Measurements from ENCODE around the gene AMZ1.

Gene AMZ1

GRCh38 chr7:2651847-2652735, 35.9 kb upstream of the AMZ1 start:
- DNase-seq, result no peak

GRCh38 chr7:2652736-2653060, 35.3 kb upstream of the AMZ1 start:
- no peak for DNase-seq

GRCh38 chr7:2654059-2654458, 33.9 kb upstream of the AMZ1 start:
- no peak for DNase-seq

GRCh38 chr7:2655870-2656614, 32.0 kb upstream of the AMZ1 start:
- DNase-seq, result no peak

- no peak for DNase-seq
Observed at GRCh38 chr7:2657208-2657607, 30.8 kb upstream of the AMZ1 start.

GRCh38 chr7:2657920-2658671, 29.9 kb upstream of the AMZ1 start:
- no peak for DNase-seq

GRCh38 chr7:2658941-2659340, 29.1 kb upstream of the AMZ1 start:
- no peak for DNase-seq

- DNase-seq, result no peak
Observed at GRCh38 chr7:2659556-2660358, 28.2 kb upstream of the AMZ1 start.

- DNase-seq, result no peak
Observed at GRCh38 chr7:2660359-2661095, 27.5 kb upstream of the AMZ1 start.

- DNase-seq, result no peak
Observed at GRCh38 chr7:2661096-2661449, 26.9 kb upstream of the AMZ1 start.

GRCh38 chr7:2661602-2662272, 26.3 kb upstream of the AMZ1 start:
- no peak for DNase-seq

GRCh38 chr7:2662273-2663120, 25.5 kb upstream of the AMZ1 start:
- no peak for DNase-seq

- DNase-seq, result no peak
Observed at GRCh38 chr7:2663121-2663886, 24.7 kb upstream of the AMZ1 start.

- DNase-seq, result no peak
Observed at GRCh38 chr7:2663960-2664359, 24.0 kb upstream of the AMZ1 start.

- no peak for DNase-seq
Observed at GRCh38 chr7:2665359-2665791, 22.6 kb upstream of the AMZ1 start.

GRCh38 chr7:2666155-2666554, 21.8 kb upstream of the AMZ1 start:
- no peak for DNase-seq

- DNase-seq, result no peak
Observed at GRCh38 chr7:2666588-2667250, 21.3 kb upstream of the AMZ1 start.

- DNase-seq, result peak; percentile 72
Observed at GRCh38 chr7:2667843-2668242, 20.2 kb upstream of the AMZ1 start.

- DNase-seq, result no peak
Observed at GRCh38 chr7:2668401-2668800, 19.6 kb upstream of the AMZ1 start.

All from hematopoietic multipotent progenitor cell treated with erythropoietin and hydrocortisone succinate and interleukin-3 and kit ligand, for 8 days (in vitro differentiated cells).